GM23338 (cell line): Measurements from ENCODE around the gene ZNF609. TPM values are rescaled to one million over a fixed set of nuclear protein-coding genes. Genes with fewer than 3 reads are reported as not detected.

ENCODE experiments used
- ATAC-seq: fragments of 200-7000 bp; cut with Tn5 transposase; 3 replicates; pipeline ENCODE4 v1.9.1; 2020
- DNase-seq: peaks from one replicate; pipeline ENCODE4 v3.0.0-alpha.2; 2015; ENCODE audit warnings: low spot score
- H2AFZ ChIP-seq: fragments of 200-600 bp; sonication (generic); 2 replicates; pipeline ENCODE4 v1.8.0; 2016; ENCODE audit warnings: antibody characterized with exemption, mild to moderate bottlenecking, moderate library complexity
- H3F3A ChIP-seq: fragments of 200-600 bp; sonication (generic); replicated peaks from 2 replicates; pipeline ENCODE4 v1.8.0; 2017; ENCODE audit warnings: antibody characterized with exemption, mixed run types, low read depth
- H3K27ac ChIP-seq: fragments of 200-600 bp; sonication (generic); 2 replicates; pipeline ENCODE4 v1.6.1; 2016; ENCODE audit warnings: low read depth
- H3K27me3 ChIP-seq: fragments of 200-600 bp; sonication (generic); 2 replicates; pipeline ENCODE4 v1.8.0; 2016; ENCODE audit warnings: mild to moderate bottlenecking, mixed run types, moderate library complexity; ENCODE audit not compliant: insufficient read depth
- H3K36me3 ChIP-seq: fragments of 200-600 bp; sonication (generic); 2 replicates; pipeline ENCODE4 v1.8.0; 2016; ENCODE audit warnings: mild to moderate bottlenecking; ENCODE audit not compliant: insufficient read depth
- H3K4me1 ChIP-seq: fragments of 200-600 bp; sonication (generic); 2 replicates; pipeline ENCODE4 v1.8.0; 2016; ENCODE audit warnings: mild to moderate bottlenecking, moderate library complexity; ENCODE audit not compliant: insufficient read depth
- H3K4me2 ChIP-seq: fragments of 200-600 bp; sonication (generic); 2 replicates; pipeline ENCODE4 v1.7.1; 2017; ENCODE audit warnings: mixed run types
- H3K4me3 ChIP-seq: fragments of 200-600 bp; sonication (generic); 2 replicates; pipeline ENCODE4 v1.6.1; 2016; ENCODE audit warnings: mixed run types
- H3K79me2 ChIP-seq: fragments of 200-600 bp; sonication (generic); replicated peaks from 2 replicates; pipeline ENCODE4 v1.8.0; 2017; ENCODE audit warnings: mild to moderate bottlenecking; ENCODE audit not compliant: insufficient read depth
- H3K9me2 ChIP-seq: fragments of 200-600 bp; sonication (generic); 2 replicates; pipeline ENCODE4 v1.8.0; 2017; ENCODE audit not compliant: insufficient read depth
- H4K20me1 ChIP-seq: fragments of 200-600 bp; sonication (generic); replicated peaks from 2 replicates; pipeline ENCODE4 v1.8.0; 2017; ENCODE audit warnings: mild to moderate bottlenecking; ENCODE audit not compliant: insufficient read depth
- H3K27ac Mint-ChIP-seq: 2 replicates; pipeline ENCODE4 v1.8.0; 2020; ENCODE audit warnings: inconsistent platforms, mild to moderate bottlenecking, moderate library complexity, mixed read lengths
- H3K27me3 Mint-ChIP-seq: 3 replicates; pipeline ENCODE4 v1.8.0; 2022; ENCODE audit warnings: low read depth, mild to moderate bottlenecking, moderate library complexity, mixed read lengths, inconsistent platforms; ENCODE audit not compliant: insufficient read depth, poor library complexity
- H3K36me3 Mint-ChIP-seq: 3 replicates; pipeline ENCODE4 v1.8.0; 2021; ENCODE audit warnings: low read depth, mild to moderate bottlenecking, inconsistent platforms, moderate library complexity, mixed read lengths
- H3K4me1 Mint-ChIP-seq: 3 replicates; pipeline ENCODE4 v1.8.0; 2020; ENCODE audit warnings: mild to moderate bottlenecking, inconsistent platforms, mixed read lengths
- H3K4me3 Mint-ChIP-seq: 3 replicates; pipeline ENCODE4 v1.8.0; 2021; ENCODE audit warnings: moderate library complexity, mild to moderate bottlenecking, inconsistent platforms, mixed read lengths
- H3K9me3 Mint-ChIP-seq: 3 replicates; pipeline ENCODE4 v1.8.0; 2020; ENCODE audit warnings: moderate library complexity, mild to moderate bottlenecking, inconsistent platforms, mixed read lengths
- CTCF ChIP-seq, 2 experiments: fragments of 200-600 bp in 1 of 2; sonication (generic) in 1 of 2; conservative IDR thresholded peaks; 2 replicates each; pipeline versions ENCODE4 v1.5.1 to v1.6.1; 2016 to 2017; ENCODE audit warnings: antibody characterized with exemption in 2 of 2, low read depth in 2 of 2, mild to moderate bottlenecking in 2 of 2, moderate library complexity in 1 of 2
- ETS1 ChIP-seq: IDR thresholded peaks from 2 replicates; pipeline ENCODE4 v1.6.1; 2016; ENCODE audit warnings: antibody characterized with exemption
- EZH2phosphoT487 ChIP-seq: fragments of 200-600 bp; sonication (generic); IDR thresholded peaks from one replicate; pipeline ENCODE4 v1.8.1; 2018; ENCODE audit warnings: antibody characterized with exemption; ENCODE audit not compliant: unreplicated experiment
- JUNB ChIP-seq: IDR thresholded peaks from one replicate; pipeline ENCODE4 v1.6.1; 2016; ENCODE audit warnings: antibody characterized with exemption; ENCODE audit not compliant: unreplicated experiment
- NANOG ChIP-seq: IDR thresholded peaks from 2 replicates; pipeline ENCODE4 v1.6.1; 2016; ENCODE audit warnings: antibody characterized with exemption, borderline replicate concordance
- POLR2AphosphoS5 ChIP-seq: IDR thresholded peaks from 2 replicates; pipeline ENCODE4 v1.6.1; 2016; ENCODE audit warnings: antibody characterized with exemption, low read depth
- REST ChIP-seq: IDR thresholded peaks from one replicate; pipeline ENCODE4 v1.6.1; 2018; ENCODE audit warnings: antibody characterized with exemption; ENCODE audit not compliant: unreplicated experiment
- ZNF114 ChIP-seq: fragments of 250-450 bp; sonication (Bioruptor Pico); IDR thresholded peaks from 2 replicates; pipeline ENCODE4 v1.5.0; 2020; ENCODE audit warnings: mild to moderate bottlenecking, moderate library complexity
- ZNF462 ChIP-seq: fragments of 250-450 bp; sonication (Bioruptor Pico); IDR thresholded peaks from 2 replicates; pipeline ENCODE4 v1.5.0; 2020; ENCODE audit warnings: mild to moderate bottlenecking, moderate library complexity
- polyA plus RNA-seq: library from polyadenylated mRNA; unstranded; fragments of >200 nt; fragmentation: Nextera tagmentation; extraction: Ambion mirVana; gene quantifications from 2 replicates; pipeline ENCODE4 v1.2.1, GENCODE V29; 2016
- total RNA-seq: library from RNA; depleted of rRNA; stranded (reverse); fragments of >200 nt; shearing (Covaris generic); gene quantifications from 2 replicates; pipeline ENCODE4 v1.2.3, GENCODE V29; 2014

ZNF609 gene
- total and polyA plus RNA-seq, 2 experiments from 2014 or later = 26.4 to 40.2 TPM

GRCh38 chr15:64690578-64691296, 230.4 kb downstream of the ZNF609 start:
- no peaks in the 10 kb centered on the region for H3K27me3 ChIP-seq
- peaks cover 84% of the 10 kb centered on the region for H3F3A ChIP-seq
- H3K4me2 ChIP-seq = no peak overlapping the region
- no peak overlapping the region for H2AFZ ChIP-seq
- H4K20me1 ChIP-seq = peaks cover 74% of the 10 kb centered on the region
- H3K4me3 ChIP-seq = no peak overlapping the region
- peaks cover 82% of the 10 kb centered on the region for H3K36me3 ChIP-seq
- ATAC-seq (no peak), DNase-seq (no peak)
- no peaks in the 10 kb centered on the region for H3K9me2 ChIP-seq
- peak overlapping the region; percentile 58; the same call in 1 of the 2 replicates for H3K27ac Mint-ChIP-seq
- H3K9me3 Mint-ChIP-seq = no peaks in the 10 kb centered on the region
- peak overlapping the region; percentile 19; the same call in 1 of the 3 replicates for H3K4me3 Mint-ChIP-seq
- peaks cover 98% of the 10 kb centered on the region for H3K36me3 Mint-ChIP-seq
- peaks cover 39% of the 10 kb centered on the region for H3K27me3 Mint-ChIP-seq
- H3K4me1 Mint-ChIP-seq = peaks cover 77% of the 10 kb centered on the region
- peaks cover 54% of the 10 kb centered on the region for H3K79me2 ChIP-seq
- H3K4me1 ChIP-seq = peaks cover 33% of the 10 kb centered on the region
- no peak for TF ChIP-seq ZNF462 (CRISPR knock-in tag)
- TF ChIP-seq JUNB = no peak
- no peak for TF ChIP-seq NANOG
- peak in 1 of 2 experiments; percentile 27; a peak in 2 of 4 replicates for TF ChIP-seq CTCF (conservative IDR thresholded peaks at IDR 0.05; ENCODE audit: low read depth in 2 of 2)
- no peak for TF ChIP-seq EZH2phosphoT487
- no peak for TF ChIP-seq REST
- TF ChIP-seq ZNF114 (CRISPR knock-in tag) = no peak
- no peak for TF ChIP-seq ETS1
- TF ChIP-seq POLR2AphosphoS5 = no peak
- peak overlapping the region; percentile 79 for H3K27ac ChIP-seq
